ENCODE data around the gene SUPT4H1.
A peak's percentile ranks its signal among the peaks of the same experiment; 100 is the strongest.
"Not testable (repeated sequence)": the region's sequence is repeated elsewhere in the genome, so short reads cannot be mapped to it uniquely, and the experiment has no call there.

The SUPT4H1 gene

DNA sequence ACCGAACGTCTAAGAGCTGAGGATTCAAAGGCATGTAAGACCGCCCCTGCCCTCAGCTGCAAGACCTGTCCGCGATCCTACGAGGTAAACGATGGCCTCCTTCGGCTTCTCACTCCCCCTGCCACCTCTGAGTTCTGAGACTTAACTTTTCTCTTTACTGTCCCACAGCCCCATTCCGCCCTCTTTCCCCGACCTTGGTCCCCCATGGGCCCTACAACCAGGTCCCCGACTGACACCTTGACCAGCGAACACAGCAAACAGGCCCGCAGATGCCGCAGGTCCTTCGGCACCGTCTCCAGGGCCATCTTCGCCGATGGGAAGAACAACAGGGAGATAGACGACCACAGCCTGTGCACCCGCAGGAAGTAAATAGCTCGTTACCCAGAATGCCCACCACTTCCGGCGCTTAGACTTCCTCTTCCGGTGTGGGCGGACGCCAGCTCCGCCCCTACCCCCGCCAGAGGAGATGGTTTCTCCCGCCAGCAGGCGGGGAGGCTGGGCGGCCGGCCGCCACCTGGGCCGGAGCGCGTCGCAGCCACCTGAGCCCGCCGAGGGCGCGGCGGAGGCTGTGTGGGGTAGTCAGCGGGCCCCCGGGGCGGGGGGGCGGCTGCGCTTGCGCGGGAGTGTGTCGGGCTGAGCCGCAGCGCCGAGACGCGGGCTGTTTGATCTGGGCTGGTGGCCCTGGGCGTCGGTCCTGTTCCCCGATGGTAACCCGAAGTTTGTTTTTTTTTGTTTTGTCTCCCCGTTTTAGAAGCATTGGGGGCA is at the start of gene SUPT4H1:
Gene SUPT4H1, minus strand, starts transcription at position 371 of the 765 bp plus-strand sequence. Its CDS starts 66 bp downstream, at position 305.
- DNase-seq (ENCODE audit: low spot score): peak; percentile 96

DNA sequence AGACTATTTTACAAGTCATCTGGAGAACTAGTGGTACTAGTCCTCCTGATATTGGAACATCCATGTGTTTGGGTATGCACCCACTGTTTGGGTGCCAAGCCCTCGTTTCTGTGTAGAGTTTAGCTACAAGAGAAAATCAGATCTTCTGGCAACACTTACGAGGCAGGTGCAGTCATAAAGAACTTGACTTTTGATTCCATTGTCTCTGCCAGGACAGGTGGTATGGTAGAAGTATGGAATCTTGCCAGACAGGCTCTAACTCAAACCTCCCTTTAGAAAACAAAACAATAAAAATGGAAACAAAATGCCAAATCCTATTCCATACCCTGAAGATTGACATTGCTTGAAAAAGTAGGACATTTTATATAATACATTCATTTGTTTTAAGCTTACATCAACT is 49.3 kb upstream of the SUPT4H1 start:
- no peak for DNase-seq (ENCODE audit: low spot score)

- DNase-seq (ENCODE audit: low spot score): no peak
Measured at GRCh38 chr17:58400826-58401225, 48.8 kb upstream of the SUPT4H1 start.

DNA sequence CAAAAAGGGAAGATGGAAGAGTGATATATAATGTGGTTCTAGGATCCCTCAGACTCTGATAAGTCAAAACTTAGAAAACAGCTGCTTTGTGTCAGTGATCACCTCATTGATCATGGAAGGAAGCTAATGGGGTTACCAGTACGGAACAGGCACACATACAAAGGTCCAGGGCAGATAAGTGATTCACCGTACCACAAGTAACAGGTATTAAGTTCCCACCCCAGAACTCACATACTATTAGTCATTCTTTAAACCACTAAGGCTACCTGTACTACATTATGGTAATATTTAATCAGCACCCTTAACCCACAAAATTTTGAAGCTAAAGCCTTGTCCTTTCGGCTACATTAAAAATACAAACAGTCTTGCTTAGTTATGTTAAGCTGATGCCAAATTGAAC is 48.0 kb upstream of the SUPT4H1 start:
- no peak for DNase-seq (ENCODE audit: low spot score)

- no peak for DNase-seq (ENCODE audit: low spot score)
Measured at GRCh38 chr17:58398574-58399266, 46.7 kb upstream of the SUPT4H1 start.

DNA sequence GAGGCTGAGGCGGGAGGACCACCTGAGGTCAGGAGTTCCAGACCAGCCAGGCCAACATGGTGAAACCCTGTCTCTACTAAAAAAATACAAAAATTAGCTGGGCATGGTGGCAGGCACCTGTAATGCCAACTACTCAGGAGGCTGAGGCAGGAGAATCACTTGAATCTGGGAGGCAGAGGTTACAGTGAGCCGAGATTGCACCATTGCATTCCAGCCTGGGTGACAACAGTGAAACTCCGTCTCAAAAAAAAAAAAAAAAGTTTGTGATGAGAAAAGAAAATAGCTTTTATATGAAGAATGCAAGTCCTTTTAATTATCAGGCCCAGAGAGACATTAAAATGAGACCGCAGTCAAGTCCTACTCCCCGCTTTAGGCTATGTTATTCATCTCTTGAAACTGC is 45.4 kb upstream of the SUPT4H1 start:
- DNase-seq (ENCODE audit: low spot score): not testable (repeated sequence)

GRCh38 chr17:58396173-58396572 is 44.2 kb upstream of the SUPT4H1 start:
- DNase-seq (ENCODE audit: low spot score): no peak

DNA sequence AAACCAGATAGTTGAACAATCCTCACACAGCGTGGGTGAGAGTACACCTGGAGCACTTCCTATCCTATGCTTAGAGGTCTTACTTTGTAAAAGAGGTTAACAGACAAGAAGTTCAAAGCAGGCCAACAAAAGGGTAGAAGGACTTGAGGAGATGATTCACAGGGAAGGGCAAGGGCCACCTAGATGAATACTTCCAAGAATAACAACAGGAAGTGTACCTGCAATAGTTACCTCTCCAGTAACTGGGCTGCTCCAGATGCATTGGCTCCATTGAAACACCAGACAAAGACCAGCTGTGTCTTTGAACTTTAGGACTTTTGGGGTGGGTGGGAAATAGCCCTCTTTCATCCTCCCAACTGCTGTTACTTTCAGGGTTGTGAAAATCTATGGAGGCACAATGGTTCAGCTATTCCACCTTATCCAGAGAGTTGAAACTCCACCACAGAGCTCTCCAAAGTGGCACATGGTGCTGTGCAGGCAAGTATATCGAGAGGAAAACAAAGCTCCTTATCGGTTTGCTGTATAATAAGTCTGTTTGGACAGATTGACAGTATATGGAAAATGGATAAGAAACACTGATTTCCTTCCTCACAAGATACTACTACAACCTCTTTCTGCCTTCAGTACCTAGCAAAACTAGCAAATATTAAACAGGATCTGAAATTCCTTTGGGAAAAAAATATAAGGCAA is 42.7 kb upstream of the SUPT4H1 start:
- no peak for DNase-seq (ENCODE audit: low spot score)

DNA sequence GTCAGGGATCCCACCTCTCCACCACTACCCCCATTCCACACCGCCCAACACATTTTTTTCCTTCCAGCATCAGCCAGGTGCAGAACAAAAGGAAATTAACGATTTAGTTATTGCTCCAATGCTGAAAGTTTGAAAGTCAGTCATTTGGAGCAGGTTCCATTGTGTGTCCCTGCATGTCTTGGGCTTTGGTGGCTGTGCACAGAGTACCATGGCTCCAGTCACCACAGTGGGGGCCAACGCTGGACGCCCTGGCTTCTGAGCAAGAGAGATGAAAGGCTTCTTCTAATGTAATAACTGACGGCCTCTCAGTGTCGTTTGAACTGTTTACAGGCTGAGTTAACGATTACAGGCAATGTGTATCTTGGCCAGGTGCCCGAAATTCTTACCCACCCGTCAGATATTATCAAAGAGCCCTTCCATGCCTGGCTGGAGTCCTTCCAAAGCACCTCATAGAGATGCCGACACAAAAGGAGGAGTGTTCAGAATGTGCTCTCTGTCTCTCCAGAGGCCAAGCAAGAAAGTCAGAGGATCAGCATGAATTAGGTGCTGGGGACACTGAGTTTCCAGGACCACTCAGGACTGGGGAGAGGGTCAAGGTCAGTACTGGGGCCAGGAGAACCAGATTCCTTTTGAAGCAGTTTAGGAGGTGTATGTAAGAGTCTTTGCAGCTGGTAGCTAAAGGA is 39.4 kb upstream of the SUPT4H1 start:
- peak; percentile 74 for DNase-seq (ENCODE audit: low spot score)

DNA sequence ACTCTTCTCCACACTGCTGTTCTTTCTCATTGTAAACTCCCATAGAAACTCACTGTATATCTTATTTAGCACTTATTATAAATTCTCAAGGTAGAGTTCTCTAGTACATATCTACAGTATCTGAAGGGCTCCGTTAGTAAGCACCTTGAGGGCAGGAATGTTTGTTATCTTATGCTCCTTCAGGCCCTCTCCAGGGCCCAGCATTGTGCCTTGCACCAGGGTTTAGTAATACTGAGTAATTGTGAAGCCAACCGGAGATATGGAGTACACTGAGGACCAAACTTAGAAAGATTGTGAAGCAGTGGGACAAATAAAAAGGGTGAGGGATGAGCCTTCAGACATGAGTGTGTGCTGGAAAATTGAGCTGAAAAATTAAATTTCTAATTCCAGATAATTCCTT is 38.9 kb upstream of the SUPT4H1 start:
- DNase-seq (ENCODE audit: low spot score): no peak

- no peak for DNase-seq (ENCODE audit: low spot score)
Measured at GRCh38 chr17:58388302-58389190, 36.5 kb upstream of the SUPT4H1 start.

DNA sequence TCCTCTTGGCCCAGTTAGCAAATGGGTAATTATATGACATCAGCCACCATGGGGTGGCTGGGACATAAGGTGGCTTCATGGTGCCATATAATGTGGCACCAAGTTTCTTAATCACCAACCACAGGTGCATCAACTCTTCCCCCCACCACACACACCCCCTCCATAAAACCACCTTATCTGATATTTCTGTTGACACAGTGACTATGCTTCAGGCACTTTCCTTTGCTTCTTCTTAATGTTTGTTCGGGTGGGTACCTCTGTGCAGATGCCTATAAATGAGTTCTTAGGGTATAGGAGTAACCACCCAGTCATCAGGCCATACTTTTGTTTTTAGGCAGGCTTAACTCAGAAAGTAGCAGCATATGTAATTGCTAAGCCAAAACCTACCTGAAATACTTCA is 35.8 kb upstream of the SUPT4H1 start:
- DNase-seq (ENCODE audit: low spot score): no peak

DNA sequence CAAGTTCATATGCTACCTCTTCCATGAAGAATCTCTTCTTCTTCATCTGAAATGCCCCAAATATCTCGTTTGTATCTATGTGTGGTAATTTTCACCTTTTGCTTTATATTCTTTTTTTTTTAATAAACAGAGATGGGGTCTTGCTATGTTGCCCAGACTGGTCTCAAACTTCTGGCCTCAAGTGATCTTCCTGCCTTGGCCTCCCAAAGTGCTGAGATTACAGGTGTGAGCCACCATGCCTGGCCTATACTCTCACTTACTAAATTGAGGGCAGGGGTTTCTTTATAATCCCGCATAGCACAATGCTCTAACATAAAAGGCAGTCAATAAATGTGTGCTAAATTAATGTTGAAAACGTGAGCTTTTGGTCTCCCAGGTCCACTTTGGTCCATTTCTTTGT is 34.7 kb upstream of the SUPT4H1 start:
- no peak for DNase-seq (ENCODE audit: low spot score)

GRCh38 chr17:58385359-58385899 is 33.4 kb upstream of the SUPT4H1 start:
- DNase-seq (ENCODE audit: low spot score): no peak

DNA sequence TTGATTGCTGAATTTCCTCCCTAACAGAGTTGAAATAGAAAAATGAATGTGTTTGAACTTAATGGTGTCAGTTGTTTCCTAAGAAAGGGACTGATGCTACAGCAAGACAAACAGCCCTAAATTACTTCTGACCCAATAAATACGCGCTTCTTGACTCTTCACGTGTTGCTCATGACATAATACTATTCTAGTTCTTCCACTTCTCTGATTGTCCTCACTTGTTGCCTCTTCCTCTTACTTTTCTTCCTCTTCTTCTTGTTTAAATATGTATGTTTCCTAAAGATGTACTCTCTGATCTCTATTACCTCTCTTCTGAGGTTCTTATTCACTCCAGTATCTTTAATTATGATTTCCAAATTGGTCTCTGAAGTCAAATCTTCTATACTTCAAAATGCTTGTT is 32.9 kb upstream of the SUPT4H1 start:
- DNase-seq (ENCODE audit: low spot score): no peak

- peak; percentile 62 for DNase-seq (ENCODE audit: low spot score)
Measured at GRCh38 chr17:58383892-58384462, 32.0 kb upstream of the SUPT4H1 start.

DNA sequence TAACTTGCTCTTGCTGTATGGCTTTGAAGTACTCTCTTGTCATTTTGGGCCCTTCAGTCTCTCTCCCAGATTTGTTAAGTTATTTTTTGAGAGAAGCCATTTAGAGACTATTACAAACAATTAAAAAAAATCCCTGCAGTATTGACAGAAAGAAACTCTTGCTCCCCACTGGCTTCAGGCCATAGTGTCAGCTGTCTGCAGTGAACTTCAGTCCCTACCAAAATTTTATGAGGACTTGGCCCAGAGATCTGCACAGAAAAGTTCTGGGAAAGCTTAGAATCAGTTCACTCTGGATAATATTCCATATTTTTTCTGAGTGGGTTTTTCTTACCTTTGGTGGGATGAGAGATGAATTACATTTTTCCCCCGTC is 30.9 kb upstream of the SUPT4H1 start:
- no peak for DNase-seq (ENCODE audit: low spot score)

DNA sequence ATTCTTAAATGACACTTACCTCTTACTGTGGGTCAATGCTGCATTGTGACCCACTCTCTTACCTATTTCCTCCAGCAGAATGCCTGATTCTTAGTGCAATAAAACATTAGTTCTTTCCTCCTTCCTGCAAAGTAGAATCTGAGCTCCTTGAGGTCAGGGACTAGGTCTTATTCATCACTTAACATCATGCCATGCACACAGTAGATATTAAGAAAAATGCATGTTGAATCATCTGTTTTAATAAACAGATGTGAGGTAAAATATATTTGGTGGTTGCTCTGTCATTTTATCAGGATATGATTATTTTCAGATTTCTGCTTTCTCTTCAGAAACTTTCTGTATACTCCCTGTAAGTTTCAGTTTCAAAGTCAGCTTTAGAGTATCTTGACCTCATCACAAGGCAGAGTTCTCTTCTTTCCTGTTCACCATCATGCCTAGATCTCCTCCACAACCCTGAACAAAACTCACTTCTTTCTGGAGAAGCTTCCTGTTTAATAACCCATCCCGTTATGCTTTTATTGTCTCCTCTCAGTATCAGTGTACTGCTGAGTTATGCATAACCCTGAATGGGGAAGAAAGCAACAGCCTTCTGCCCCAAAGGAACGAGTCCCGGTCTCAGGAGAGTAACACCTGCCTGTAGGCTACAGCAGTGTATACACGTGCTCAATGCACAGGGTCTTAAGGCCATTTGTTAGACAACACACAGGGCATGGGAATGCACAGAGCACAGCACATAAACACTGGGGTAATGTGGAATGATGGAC is 30.3 kb upstream of the SUPT4H1 start:
- DNase-seq (ENCODE audit: low spot score): no peak

DNA sequence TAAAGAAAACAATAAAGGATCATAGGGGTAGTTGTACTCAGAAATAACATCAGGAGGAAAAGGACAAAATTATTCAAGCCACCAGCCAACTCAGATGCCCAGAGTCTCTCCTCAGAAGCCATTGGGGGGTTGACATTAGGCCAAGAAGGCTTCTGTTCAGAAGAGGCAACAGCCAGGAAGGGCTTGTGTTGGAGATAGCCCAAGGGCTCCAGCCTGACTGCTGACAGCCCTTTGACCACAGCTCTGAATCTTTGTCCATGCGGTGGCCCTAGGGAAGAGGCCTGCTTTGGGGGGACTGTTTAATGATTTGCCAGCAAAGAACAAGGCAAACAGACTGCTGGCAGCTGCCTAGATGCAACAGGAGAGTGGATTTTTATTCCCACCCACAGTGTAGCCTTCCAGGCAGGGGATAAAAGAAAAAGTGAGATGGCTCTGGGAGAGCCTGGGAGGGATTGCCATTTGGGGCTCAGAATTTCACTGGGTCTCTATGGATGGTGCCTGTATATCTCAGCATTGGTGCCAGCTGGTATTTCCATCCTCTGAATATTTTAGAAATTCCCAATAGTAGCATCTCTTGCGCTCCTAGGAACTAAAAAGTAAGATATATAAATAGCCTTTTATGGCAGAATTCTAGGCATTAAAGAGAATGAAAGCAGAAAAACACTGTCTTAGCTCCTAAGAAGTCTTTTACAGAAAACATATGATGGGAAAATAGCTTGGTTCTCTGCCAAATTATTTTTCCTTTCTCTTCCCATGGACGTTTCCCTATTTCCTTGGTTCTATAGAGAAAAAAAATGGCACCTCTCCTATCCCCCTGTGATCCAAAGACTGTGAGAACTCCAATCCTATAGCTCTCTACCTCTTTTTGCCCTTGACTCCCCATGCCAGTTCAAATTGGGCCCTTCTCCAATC is 29.4 kb upstream of the SUPT4H1 start:
- no peak for DNase-seq (ENCODE audit: low spot score)
